ENCODE measurements around the gene C17orf50.

DNA sequence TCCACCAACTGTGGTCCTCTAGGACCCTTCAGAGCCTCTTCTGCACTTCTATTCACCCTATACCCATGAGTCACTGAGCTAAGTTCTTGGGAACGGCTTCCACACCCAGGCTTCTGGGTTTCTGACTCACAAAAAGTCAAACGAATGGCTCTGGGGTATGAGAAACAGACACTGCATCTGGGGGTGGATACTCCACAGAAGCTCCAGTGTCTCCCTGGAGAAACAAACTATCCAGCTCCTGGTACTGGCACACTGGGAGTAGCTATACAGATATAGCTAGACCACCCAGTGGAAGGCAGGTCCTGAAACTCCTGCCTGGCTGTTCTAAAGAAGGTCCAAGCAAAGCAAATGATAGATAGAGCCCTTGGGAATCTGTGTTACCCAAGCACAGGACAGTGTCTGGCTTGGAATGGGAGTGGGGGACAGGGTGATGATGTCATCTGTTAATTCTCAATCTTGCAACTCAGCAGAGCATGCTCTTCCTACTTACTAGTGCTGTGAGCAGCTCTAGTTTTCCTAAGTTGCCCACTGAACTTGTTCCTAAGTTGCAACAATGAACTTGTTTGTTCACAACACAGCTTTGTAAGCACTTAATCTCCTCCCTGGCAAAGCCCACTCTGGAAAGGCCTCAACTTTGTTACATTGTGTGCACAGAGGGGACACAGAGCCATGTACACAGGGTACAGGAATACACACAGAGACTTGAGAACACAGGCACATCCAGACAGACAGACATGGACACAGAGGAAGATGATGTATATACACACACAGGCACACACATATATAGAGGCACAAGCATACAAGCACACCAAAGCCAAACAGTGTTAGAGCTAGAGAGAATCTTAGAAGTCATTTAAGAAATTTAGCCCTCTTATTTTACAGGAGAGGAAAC is 28.0 kb downstream of the C17orf50 start:
- no peak for TF ChIP-seq CTCF (IDR thresholded peaks at IDR 0.05)
- TF ChIP-seq EP300 (IDR thresholded peaks at IDR 0.05; ENCODE audit: low read depth) = no peak
- peak in 1 of 3 donors; percentile 11 for TF ChIP-seq POLR2AphosphoS5 (IDR thresholded peaks at IDR 0.05)
- TF ChIP-seq POLR2A (IDR thresholded peaks at IDR 0.05) = no peak
